NCI-H345 treated with DMSO at 0.1 percent for 48 hours (cell line): Measurements from ENCODE around the gene AUTS2.

Experiments used
- DNase-seq: peaks from one replicate; lab custom pipeline; 2025; ENCODE audit not compliant: unreplicated experiment; lab: John Stamatoyannopoulos, UW

AUTS2 gene

DNA sequence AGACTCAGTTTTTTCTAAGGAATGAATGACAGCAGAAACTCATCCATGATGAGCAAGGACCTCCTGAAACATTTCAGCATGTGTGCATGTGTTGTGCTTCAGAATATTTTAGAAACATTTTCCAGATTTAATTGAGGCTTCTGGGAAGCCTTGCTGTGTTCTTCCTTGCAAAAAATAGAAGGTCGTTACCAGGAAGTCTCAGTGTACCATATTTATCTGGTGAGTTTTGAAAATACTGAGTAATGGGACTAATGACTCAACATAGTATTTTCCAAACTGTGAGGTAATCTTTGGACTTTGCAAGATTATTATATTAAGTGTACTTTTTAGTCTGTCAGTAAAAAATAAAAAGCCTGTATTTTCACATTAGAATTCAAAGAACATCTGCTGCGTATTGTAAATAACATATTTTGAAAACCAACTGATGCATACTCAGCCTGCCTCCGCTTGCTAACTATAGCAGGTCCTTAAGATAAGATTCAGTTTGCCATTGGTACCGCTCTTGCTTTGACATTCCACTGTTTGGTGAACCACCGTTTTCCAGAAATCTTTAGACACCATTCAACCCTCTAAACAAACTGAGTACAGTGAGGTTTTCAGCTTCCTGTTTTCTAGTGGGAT, 794.1 kb downstream of the AUTS2 start:
- DNase-seq, result no peak

DNA sequence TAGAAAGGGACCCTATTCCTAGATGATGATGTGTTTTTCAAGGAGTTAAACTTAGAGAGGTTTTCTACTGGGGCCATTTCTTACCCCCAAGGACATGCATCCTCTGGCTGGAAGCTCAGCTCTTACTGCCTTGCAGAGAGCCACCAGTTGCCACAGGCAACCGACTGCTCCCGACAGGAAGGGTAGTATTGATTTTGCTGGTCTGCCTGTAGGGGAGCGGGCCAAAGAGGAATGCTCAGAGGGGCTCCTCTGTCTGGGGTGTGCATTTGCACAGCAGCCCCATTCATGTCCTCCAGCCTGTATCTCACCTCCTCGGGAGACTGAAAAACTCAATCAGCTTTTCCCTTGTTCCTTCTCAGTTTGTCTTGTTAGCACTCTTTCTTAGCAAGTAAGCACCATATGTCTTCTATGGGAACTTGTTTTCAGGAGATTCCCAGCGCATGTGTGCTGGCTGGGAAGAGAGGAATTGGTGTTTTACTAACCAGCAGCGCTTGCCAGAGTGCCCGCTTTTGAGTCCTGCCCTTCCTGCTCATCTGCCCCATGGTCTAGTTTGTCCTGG, 794.7 kb downstream of the AUTS2 start:
- DNase-seq, result no peak

- no peak for DNase-seq
Observed at GRCh38 chr7:70393956-70394355, 795.7 kb downstream of the AUTS2 start.

DNA sequence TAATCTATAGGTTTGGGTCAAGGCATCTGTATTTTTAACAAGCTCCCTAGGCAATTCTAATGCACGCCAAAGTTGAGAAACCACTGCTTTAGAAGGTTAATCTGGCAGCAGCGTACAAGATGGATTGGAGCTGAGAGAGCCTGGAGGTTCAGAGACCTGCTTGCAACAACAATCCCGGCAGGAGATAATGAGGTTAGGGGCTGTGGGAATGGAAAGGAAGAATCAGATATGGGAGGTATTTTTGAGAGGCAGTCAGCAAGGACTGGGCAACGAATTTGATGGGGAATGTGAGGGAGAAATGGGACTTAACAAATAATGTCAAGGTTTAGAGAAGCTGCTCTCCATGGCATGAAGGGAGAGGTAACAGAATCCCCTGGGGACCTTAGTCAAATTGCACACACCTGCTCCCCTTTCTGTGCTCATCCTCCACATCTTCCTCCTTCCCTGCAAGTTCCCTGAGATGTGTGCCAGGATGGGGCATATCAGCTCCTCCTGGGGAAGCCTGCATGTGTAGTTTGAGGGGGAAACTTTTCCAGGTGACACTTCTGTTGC, 802.6 kb downstream of the AUTS2 start:
- no peak for DNase-seq

- DNase-seq, result no peak
Observed at GRCh38 chr7:70402069-70402468, 803.8 kb downstream of the AUTS2 start.

- DNase-seq, result no peak
Observed at GRCh38 chr7:70405241-70405640, 807.0 kb downstream of the AUTS2 start.

DNA sequence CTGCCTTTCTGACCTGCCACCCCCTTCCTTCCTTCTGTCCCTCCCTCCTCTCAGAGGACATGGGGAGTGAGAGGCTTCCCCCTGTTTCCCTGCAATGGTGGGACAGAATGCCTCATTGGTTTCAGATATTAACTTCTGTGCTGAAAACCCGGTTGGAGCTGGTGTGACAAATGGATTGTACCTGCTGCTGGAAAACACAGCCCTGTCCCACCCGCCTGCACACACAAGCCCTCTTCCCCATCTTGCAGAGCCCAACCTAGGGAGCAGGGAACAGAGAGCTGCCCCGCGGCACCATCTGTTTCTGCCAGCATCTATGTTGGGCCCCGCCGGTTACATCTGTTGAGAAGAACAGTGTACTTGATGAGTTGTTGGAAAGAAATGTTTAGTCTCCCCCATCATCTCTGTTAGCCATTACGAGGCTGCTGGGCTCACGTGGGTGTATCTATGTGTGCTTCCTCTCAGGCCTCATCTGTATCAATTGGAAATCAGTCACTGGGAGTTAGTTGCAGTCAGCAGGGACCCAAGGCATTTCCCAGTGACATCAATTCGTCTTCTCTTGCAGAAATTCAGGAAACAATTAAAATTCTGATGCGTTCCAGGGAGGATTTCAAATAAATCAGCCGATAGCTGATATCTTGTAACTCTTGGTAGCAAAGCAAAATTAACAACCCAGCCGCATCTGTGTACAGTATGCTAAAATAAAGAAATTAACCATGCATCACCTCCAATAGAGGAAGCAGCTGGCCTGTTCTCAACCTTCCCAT, 808.1 kb downstream of the AUTS2 start:
- DNase-seq, result no peak

- DNase-seq, result no peak
Observed at GRCh38 chr7:70406950-70407209, 808.6 kb downstream of the AUTS2 start.

- DNase-seq, result no peak
Observed at GRCh38 chr7:70408477-70408876, 810.2 kb downstream of the AUTS2 start.

DNA sequence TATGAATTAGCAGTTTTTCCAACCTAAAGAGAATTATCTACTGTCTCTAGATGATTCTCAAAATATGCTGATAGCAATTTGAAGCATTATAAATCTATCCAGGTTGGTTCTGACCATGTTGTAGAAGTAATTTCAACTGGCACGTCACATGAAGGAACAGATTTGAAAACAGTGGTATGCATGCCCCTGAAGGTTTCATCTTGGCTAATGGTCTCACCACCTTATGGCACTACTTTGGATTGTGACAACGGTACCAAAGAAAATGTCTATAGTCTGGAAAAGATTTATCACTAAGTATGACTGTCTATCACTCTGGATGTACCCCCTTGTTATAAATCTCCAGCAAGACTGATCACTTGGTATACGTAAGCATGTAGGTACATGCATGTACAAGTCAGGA, 810.6 kb downstream of the AUTS2 start:
- DNase-seq, result no peak

DNA sequence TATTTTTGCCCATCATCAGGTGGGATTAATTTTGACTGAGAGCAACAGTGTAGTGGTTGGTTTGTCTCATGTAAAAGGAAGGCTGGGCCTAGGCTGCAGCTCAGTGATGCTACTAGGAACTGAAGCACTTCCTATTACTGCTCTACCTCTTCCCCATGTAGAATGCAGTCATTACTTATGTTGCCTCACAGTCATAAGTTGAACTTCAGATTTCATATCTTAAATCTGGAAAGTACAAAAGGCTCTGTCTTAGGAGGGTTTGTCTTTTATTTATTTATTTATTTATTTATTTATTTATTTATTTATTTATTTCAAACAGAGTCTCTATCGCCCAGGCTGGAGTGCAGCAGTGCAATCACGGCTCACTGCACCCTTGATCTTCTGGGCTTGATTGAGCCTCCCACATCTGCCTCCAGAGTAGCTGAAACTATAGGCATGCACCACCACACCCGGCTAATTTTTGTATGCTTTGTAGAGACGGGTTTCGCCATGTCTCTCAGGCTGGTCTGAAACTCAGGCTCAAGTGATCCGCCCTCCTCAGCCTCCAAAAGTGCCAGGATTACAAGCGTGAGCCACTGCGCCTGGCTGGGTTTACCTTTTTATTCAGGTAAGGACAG, 812.0 kb downstream of the AUTS2 start:
- no peak for DNase-seq

GRCh38 chr7:70414368-70414767, 816.1 kb downstream of the AUTS2 start:
- DNase-seq, result no peak

DNA sequence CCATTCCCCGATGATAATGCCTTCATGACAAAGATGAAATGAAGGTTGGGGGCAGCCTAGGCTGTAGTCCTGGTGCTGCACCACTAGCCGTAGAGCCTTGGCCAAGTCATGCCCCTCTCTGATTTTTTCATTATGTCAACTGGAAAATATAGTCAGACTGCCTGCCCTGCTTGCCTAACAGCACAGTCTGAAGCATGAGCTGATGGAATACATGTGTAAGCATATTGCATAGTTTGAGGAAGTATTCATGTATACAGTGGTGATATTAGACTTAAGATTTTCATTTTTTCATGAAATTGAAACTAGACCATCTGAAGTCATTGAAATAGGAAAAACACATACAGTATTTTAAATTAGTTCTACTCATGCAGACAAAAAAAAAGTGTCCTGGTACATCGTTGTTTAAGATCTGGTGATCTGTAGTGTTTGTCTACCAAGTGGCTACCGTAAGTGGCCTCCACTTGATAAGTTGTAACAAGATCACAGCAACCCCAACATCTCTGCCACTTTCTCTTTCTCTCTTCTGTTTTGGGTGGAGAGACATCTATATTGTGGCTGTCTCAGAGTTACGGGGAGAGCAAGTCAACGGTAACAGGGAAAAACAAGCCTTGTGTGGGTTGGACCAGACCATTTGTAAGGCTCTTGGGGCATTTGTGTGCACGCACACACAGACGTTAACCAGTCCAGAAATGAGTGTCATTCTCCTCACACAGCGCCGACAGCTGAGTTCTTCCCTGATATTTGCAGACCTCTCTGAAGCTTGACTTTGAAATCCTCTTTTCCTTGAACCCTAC, 817.1 kb downstream of the AUTS2 start:
- no peak for DNase-seq

GRCh38 chr7:70416347-70416985, 818.2 kb downstream of the AUTS2 start:
- DNase-seq, result no peak

GRCh38 chr7:70416986-70417655, 818.8 kb downstream of the AUTS2 start:
- no peak for DNase-seq

DNA sequence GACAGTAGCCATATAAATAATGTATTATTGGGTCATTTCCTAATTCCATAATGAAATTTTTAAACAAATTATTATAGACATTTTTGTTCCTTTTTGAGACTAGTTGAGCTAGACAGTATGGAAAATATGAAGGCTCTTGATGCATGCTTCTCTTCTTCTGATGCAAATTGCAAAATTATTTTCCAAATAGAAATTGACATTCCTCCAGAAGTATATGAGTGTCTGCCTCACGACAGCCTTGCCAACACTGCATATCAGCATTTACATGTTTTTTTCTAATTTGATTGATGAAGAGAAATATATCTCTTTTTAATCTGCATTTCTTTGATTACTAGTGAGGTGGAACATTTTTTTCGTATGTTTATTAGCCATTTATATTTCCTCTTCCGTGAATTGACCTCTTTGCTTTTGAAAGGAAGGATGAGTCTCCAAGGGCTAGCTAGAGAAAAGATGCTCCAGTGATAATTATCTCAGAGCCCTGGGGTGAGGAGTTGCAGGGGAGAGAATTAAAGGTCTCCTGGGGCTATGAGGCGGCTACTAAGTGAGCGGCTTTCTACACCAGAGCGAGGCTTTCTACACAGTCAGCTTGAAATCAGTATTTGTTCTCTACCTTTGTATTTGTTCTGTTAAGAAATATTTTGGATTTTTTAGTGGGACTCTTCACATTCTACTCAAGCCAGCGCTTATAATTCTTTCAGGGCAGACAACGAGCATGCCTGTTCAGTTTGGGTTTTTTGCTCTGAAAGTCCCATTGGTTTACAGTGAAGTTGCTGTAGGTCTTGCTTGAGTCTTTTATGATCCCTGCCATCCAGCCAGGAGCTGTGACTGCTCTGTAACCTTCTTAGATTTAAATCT, 821.5 kb downstream of the AUTS2 start:
- DNase-seq, result no peak

- DNase-seq, result no peak
Observed at GRCh38 chr7:70420381-70420662, 822.0 kb downstream of the AUTS2 start.

- no peak for DNase-seq
Observed at GRCh38 chr7:70421319-70421718, 823.0 kb downstream of the AUTS2 start.

DNA sequence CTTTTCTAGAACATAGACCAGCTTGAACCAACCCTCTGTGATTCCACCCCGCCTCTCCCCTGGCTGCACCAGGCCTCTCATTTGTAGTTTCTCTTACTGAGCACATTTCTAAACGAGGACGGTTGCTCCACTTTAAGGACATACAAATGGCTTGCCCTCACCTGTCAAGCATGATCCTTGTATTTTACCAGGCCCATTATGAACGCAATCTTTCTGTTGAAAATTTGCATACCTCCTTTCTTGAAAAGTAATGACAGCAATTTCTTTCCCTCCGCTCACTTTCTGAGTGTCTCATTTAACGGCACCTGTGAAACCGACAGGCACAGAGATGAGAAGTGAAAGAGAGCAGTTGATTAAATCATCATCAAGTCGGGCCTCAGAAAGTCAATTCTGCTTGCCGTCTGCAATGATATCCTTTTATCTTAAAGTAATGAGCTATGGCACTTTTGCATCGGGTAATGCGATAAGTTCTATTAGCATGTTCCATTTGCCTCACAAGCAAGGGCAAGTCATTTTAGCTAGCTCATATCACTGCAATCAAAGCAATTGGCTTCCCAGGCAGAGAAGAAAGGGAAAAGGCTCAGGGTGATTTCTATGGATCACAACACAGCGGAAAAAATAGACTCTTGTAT, 828.1 kb downstream of the AUTS2 start:
- DNase-seq, result no peak
